ENCODE results near the gene NAALADL2. TPM values are rescaled to one million over a fixed set of nuclear protein-coding genes. Genes with fewer than 3 reads are reported as not detected.

The NAALADL2 gene
- total and polyA plus RNA-seq, 4 donors = 0.28 to 4.6 (median 3.1) TPM

- Histone ChIP-seq H3K36me3 (ENCODE audit: control insufficient read depth in 4 of 4, insufficient read depth in 3 of 4, low read depth in 1 of 4, low read length in 3 of 4) (no peaks in the 10 kb centered on the region), H3K9ac (ENCODE audit: low read depth in 1 of 2, low read length in 2 of 2) (no peak overlapping the region), H3K27me3 (ENCODE audit: control insufficient read depth in 4 of 4, insufficient read depth in 4 of 4, low read length in 3 of 4) (no peaks in the 10 kb centered on the region), H3K4me1 (ENCODE audit: control insufficient read depth in 4 of 4, insufficient read depth in 4 of 4, low read length in 3 of 4) (no peaks in the 10 kb centered on the region), H3K9me3 (ENCODE audit: control insufficient read depth in 4 of 4, low read length in 3 of 4) (no peaks in the 10 kb centered on the region), H3K27ac (ENCODE audit: low read depth in 1 of 2, low read length in 2 of 2) (no peak overlapping the region), H3K4me3 (ENCODE audit: low read depth in 1 of 3, low read length in 3 of 3) (no peak overlapping the region)
- no peak for TF ChIP-seq TAF1 (conservative IDR thresholded peaks at IDR 0.05)
- TF ChIP-seq REST (IDR thresholded peaks at IDR 0.05) = no peak
- TF ChIP-seq HNF4A (conservative IDR thresholded peaks at IDR 0.05) = no peak
- no peak for TF ChIP-seq GABPA (IDR thresholded peaks at IDR 0.05 in 1 of 2, conservative IDR thresholded peaks at IDR 0.05 in 1 of 2)
- TF ChIP-seq RXRA (IDR thresholded peaks at IDR 0.05) = no peak
- no peak for TF ChIP-seq ZBTB33 (IDR thresholded peaks at IDR 0.05)
- TF ChIP-seq EGR1 (IDR thresholded peaks at IDR 0.05; ENCODE audit: low read depth in 2 of 2) = no peak
- TF ChIP-seq NR2F2 (IDR thresholded peaks at IDR 0.05) = no peak
- TF ChIP-seq FOXA1 (IDR thresholded peaks at IDR 0.05) = no peak
- DNase-seq (ENCODE audit: low spot score) = no peak
Measured at GRCh38 chr3:175075269-175075668, 216.1 kb downstream of the NAALADL2 start.

DNA sequence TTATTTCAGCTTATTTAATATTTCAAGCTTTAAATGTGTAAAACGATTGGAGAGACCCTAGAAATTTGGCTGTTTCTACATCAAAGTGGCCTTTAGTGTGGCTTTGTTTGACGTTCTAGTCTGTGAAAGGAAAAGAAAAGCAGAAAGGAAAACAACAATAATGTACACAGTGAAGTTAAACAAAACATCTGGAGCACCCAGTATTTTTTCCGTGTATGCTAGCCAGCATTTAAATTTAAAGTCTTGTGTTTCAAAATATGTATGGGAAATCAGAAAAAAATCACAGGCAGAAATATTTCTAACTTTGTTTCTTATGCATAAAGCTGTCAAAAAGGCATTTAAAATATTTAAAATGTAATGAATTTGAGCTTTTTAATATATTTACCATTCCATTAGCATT lies 218.1 kb downstream of the NAALADL2 start:
- TF ChIP-seq, protein P1, sequence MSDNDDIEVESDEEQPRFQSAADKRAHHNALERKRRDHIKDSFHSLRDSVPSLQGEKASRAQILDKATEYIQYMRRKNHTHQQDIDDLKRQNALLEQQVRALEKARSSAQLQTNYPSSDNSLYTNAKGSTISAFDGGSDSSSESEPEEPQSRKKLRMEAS (IDR thresholded peaks at IDR 0.05) = no peak
- TF ChIP-seq NR2F2 (IDR thresholded peaks at IDR 0.05) (no peak), FOXA2 (IDR thresholded peaks at IDR 0.05) (no peak), YY1 (IDR thresholded peaks at IDR 0.05) (no peak), TAF1 (conservative IDR thresholded peaks at IDR 0.05) (no peak), RXRA (IDR thresholded peaks at IDR 0.05) (no peak), ZBTB33 (IDR thresholded peaks at IDR 0.05) (no peak), RAD21 (IDR thresholded peaks at IDR 0.05) (no peak), JUND (IDR thresholded peaks at IDR 0.05) (no peak), SP1 (IDR thresholded peaks at IDR 0.05) (no peak), HNF4G (IDR thresholded peaks at IDR 0.05) (no peak), REST (IDR thresholded peaks at IDR 0.05) (no peak), EGR1 (IDR thresholded peaks at IDR 0.05; ENCODE audit: low read depth in 2 of 2) (no peak), FOXA1 (IDR thresholded peaks at IDR 0.05) (no peak), CTCF (IDR thresholded peaks at IDR 0.05; ENCODE audit: low read depth, low read length, missing input control) (no peak), GABPA (IDR thresholded peaks at IDR 0.05 in 1 of 2, conservative IDR thresholded peaks at IDR 0.05 in 1 of 2) (no peak)
- H3K36me3 ChIP-seq (ENCODE audit: control insufficient read depth in 4 of 4, insufficient read depth in 3 of 4, low read depth in 1 of 4, low read length in 3 of 4) = no peaks in the 10 kb centered on the region
- H3K4me1 ChIP-seq (ENCODE audit: control insufficient read depth in 4 of 4, insufficient read depth in 4 of 4, low read length in 3 of 4) = no peaks in the 10 kb centered on the region
- H3K27me3 ChIP-seq (ENCODE audit: control insufficient read depth in 4 of 4, insufficient read depth in 4 of 4, low read length in 3 of 4) = no peaks in the 10 kb centered on the region
- no peak for DNase-seq (ENCODE audit: low spot score)
- WGBS = 35% methylated on average over 3 of the region's 3 CpGs
- no peak overlapping the region for H3K27ac ChIP-seq (ENCODE audit: low read depth in 1 of 2, low read length in 2 of 2)
- H3K4me3 ChIP-seq (ENCODE audit: low read depth in 1 of 3, low read length in 3 of 3) = no peak overlapping the region
- H3K9ac ChIP-seq (ENCODE audit: low read depth in 1 of 2, low read length in 2 of 2) = no peak overlapping the region
- H3K9me3 ChIP-seq (ENCODE audit: control insufficient read depth in 4 of 4, low read length in 3 of 4) = no peaks in the 10 kb centered on the region

Measured in liver (tissue), 9 donors.